Measurements from ENCODE around the gene CD300LB.
A peak's percentile ranks its signal among the peaks of the same experiment; 100 is the strongest.
"Not testable (repeated sequence)": the region's sequence is repeated elsewhere in the genome, so short reads cannot be mapped to it uniquely, and the experiment has no call there.

CD300LB gene

DNA sequence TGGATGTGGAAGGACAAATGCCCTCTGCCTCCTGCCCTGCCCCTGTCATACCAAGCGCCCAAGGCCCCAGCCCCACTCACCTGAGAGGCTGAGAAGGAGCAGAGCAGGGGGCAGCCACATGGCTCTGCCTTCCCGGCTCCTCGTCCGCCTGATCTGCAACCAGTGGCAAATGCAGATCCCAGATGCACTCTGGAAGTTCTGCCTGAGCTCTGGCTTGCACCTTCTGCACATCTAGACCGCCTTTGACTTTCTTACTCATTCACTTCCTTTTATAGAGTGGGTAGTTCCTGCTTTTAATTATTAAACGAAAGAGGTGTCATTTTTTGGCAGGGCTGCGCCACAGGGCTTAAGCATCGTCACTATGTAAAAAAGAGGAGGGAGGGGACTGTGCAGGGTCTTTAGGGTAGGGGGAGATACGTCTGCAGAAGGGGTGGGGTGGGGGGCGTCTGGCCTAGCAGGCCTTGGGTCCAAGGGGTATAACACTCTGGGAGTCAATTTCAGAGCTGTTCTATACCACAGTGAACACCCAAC, at the start of gene CD300LB:
Gene CD300LB, minus strand, starts transcription at position 245 of the 531 bp plus-strand sequence. Its CDS starts 125 bp downstream, at position 120.
- DNase-seq, result no peak

DNA sequence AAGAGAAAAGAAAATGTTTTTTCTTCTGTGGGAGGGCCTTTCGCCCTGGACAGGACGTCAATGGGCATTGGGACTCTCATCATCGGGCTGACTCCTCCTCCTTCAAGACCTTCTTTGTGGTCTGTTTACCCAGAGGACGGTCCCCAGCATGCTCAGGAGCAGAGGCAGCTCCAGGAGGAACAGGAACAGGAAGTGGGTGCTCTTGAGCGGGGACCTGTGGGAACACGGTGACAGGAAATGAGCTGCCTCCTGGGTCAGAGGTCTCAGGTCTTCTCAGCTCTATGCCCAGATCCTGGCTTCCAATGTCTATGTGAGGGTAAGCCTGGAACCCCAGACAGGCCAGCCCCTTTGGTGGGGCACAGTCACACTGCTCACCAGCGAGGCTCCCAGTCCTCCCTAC, 48.6 kb upstream of the CD300LB start:
- no peak for DNase-seq

DNA sequence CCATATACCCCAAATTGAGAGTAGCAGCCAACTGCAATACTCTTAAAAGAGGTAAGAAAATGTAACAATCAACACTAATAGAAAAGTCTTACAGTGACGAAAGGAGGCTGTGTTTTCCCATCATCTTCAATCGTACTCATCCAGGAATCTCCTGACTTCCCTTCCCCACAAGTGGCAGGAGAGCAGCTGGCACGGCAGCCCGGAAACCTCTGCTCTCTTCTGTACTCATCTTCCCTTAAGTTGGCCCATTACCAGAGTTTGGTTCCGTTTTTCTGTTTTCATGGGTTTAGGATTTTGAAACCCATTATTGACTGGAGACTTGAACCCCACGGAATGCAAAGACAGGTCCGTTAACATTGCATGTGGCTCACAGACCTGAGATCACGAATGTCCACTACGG, 47.7 kb upstream of the CD300LB start:
- no peak for DNase-seq

DNA sequence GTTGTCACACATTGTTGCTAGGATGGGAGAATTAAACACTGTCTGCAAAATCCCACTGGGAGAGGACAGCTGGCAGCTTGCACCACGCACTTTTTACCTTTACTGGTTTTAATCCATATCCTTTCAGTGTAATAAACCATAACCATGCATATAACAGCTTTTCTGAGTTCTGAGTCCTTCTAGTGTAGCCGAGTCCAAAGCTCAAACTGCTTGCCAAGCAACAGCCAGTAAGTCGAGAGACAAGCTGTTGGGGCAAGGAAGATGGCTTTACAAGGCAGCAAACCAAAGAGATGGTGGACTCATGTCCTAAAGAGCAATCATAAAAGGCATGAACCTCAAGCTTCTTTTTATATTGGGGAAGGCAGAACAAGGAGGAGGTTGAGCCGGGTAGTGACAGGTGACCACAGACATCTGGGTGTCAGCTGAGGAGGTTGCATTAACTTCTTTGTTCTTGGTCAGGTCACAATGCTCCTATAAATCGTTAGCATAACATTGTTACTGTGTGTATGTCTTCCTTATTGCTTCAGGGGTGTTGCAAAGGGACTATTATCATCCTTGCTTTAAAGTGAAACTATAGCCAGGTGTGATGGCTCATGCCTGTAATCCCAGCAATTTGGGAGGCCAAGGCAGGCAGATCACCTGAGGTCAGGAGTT, 43.3 kb upstream of the CD300LB start:
- DNase-seq, result no peak

DNA sequence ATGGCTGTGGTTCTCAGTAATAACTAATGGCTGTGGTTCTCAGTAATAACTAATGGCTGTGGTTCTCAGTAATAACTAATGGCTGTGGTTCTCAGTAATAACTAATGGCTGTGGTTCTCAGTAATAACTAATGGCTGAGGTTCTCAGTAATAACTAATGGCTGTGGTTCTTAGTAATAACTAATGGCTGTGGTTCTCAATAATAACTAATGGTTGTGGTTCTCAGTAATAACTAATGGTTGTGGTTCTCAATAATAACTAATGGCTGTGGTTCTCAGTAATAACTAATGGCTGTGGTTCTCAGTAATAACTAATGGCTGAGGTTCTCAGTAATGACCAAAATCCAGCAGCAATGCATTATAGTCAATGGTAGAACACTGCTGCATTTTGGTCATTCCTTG, 42.4 kb upstream of the CD300LB start:
- not testable (repeated sequence) for DNase-seq

DNA sequence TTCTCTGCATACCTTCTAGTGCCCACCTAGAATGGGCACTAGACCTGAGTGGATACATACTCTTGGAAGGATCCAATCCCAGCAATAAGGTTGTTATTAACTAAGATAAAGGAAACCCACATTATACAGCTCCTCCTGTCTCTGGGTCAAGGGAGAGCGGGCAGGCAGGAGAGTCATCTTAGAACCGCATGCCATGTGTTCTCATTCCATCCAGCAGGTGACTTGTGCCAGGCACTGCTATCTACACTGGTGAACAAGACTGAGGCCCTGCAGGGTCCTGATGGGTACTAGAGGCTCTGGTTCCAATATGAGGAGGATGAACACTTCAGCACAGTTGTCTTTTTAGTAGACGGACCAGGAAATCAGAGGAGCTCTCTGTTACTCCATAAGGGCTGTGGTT, 41.9 kb upstream of the CD300LB start:
- no peak for DNase-seq

DNA sequence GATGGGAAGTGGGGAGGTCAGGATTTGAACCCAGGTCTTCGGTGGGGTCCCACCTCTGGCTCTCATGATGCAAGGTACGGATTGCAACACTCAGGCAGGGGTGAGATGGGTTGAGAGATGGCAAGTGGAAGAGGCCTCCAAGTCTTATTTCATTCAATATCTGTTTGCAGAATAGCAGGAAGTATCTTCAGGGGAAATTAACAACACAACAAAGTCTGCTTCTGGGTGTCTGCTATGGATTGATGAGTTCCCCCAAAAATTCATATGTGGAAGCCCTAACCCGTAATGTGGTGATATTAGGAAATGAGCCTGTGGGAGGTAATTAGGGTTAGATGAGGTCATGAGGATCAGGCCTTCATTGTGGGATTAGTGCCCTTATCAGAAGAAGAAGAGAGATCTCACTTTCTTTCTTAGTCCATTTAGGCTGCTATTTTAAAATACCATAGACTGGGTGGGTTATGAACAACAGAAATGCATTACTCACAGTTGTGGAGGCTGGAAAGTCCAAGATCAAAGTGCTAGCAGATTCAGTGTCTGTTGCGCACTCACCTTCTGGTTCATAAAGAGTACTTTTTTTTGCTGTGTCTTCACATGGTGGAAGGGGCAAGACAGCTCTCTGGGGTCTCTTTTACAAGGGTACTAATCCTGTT, 40.5 kb upstream of the CD300LB start:
- no peak for DNase-seq

DNA sequence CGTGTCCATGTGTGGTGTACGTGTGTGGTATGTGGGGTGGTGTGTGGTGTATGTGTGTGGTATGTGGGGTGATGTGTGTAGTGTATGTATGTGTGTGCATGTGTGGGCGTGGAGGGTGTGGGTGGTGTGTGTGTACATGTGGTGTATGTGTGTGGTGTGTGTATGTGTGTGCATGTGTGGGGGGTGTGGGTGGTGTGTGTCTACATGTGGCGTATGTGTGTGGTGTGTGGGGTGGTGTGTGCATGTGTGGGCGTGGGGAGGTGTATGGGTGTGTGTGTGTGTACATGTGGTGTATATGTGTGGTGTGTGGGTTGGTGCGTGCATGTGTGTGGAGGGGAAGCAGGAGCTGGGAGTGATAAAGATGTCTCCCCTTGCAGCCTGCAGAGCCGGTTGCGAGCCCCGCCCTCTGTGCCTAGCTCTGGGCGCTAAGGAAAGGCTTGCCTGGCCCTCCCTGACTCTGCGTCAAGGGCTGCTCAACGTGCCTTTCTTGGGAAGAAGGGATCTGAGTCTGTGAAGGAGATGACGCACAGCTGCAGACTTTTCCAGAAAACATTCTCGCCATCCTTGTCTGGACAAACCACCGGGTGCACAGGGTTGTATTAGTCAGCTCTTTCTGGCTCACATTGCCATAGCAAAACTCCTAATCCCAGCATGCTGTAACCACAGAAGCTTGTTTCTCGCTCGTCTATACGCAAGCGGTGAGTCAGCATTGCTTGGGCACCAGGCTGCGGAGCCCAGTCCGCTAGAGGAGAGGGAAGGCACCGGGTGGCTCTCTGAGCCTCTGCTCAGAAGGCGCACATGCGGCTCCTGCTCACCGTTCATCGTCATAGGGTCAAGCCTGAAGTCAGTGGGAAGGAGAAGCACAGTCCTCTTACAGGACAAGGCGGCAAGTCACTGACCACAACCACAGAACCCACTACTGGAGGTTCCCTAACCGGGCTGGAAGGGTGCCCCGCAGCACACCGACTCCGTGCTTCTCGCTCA, 38.0 kb upstream of the CD300LB start:
- peak in 8 of 51 donors; percentile 8 to 59 (median 18) for DNase-seq

DNA sequence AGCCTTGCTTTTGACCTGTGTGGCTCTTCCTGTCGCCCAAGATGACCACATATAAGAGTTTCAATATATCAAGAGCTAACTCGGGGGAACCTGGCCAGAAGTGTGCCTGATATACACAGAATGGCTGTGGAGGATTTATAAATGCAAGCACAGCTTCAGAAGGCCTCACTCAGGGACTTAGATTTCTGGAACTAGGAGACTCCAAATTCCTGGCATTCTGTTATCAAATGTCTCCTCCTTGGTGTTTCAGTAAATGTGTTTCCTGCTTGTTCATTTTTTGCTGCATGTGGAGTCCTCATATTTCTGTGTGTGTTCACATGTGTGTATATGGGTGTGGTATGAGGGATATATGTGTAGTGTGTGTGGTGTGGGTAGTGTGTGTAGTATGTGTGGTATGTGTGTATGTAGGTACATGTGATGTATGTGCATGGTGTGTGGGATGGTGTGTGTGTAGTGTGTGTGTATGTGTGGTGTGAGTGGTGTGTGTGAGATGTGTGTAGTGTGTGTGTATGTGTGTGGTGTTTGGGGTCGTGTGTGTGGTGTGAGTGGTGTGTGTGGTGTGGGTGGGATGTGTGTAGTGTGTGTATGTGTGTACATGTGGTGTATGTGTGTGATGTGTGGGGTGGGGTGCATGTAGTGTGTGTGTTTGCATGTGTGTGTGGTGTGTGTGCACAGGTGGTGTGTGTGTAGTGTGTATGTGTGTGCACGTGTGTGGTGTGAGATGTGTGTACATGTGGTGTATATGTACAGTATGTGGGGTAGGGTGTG, 37.0 kb upstream of the CD300LB start:
- no peak for DNase-seq

DNA sequence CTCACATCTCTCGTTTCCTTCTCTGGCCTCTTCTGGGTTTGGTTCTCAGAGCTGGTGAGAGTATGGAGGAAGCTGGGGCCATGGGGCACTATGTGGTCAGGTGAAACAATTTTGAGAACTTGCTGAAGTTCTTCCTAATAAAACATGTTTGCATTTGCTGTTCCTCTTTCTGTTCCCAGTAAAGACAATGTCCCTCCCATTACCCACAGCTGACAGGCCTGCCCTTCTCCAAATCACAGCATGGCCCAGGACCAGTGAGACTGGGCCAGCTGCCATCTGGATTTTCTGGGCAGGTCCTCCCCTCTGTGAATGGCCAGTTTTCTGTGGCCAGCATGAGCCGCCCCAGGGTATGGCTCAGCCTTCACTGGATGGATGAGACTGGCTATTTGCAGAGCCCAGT, 36.1 kb upstream of the CD300LB start, which contains the start of gene CD300H:
Gene CD300H, minus strand, starts transcription at position 113 of the 400 bp plus-strand sequence.
- DNase-seq, result peak in 2 of 51 donors; percentile 10 to 22

DNA sequence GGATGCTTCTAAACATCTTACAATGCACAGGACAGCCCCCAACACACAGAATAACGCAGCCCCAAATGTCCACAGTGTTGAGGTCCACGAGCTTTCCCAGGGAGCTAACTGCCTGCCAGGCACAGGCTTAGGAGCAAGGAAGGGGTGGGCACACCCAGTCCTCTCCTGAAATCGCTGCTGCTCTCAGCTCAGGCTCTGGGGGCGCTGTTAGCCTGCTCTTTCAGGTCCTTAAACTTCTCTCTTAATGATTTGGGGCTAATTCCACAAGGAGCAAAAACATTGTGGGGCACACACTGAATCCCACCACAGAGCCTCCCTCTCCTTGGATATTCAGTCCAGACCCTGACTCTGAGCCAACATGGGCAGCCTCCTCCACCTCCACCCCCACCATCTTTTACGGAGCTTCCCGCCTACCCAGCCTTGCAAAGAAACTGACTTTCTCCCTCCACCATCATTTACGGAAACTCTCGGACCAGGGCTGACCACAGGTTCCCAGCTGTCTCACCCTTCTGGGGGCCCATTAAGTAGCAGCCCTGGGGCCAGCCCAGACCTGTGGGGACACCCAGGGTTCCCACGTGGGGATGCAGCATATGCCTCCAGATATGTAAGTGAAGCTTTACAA, 35.0 kb upstream of the CD300LB start:
- peak in 4 of 51 donors; percentile 5 to 17 (median 7) for DNase-seq

DNA sequence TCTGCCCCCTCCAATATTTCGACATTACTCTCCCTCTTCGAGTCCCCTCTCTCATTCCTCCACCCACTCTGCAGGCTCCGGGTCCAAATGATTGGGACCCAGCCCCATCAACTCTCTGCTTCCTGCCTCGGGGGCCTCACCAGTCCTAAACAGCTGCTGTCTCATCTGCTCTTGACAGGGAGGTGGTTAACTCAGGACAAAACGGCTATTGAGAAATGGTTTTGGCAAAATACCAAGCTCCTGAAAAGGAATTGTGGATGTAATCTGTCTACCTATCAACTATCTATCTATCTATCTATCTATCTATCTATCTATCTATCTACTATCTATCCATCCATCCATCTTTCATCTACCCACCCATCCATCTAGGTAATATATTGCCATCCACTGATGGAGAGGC, 33.9 kb upstream of the CD300LB start:
- DNase-seq, result no peak

DNA sequence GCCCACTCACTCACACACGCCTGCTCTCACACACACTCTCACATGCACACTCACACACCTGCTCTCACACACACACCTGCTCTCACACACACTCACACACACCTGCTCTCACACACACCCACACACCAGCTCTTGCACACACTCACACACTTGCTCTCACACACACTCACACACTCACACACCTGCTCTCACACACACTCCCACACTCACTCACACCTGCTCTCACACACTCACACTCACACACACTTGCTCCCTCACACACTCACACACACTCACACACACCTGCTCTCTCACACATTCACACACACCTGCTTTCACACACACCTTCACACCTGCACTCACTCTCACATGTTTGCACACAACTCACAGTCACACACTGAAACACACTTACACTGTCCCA, 32.1 kb upstream of the CD300LB start:
- no peak for DNase-seq

DNA sequence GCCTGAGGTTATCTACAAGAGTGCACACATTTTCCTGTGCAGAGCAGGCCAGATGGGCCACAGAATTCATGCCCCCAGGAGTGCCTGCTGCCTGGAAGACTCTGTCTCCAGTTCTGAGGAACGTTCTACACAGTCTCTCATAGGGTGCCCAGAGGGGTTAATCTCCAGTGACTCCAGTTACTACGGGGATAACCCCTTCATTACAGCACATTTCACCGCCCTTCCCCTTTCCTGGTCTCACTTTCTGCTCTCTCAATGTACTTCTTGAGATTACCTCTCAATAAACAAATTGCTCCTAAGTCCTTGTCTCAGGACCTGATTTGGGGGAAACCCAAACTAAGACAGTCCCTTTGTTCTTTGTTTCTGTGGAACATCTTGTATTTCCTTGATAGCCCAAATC, 30.3 kb upstream of the CD300LB start:
- DNase-seq, result no peak

DNA sequence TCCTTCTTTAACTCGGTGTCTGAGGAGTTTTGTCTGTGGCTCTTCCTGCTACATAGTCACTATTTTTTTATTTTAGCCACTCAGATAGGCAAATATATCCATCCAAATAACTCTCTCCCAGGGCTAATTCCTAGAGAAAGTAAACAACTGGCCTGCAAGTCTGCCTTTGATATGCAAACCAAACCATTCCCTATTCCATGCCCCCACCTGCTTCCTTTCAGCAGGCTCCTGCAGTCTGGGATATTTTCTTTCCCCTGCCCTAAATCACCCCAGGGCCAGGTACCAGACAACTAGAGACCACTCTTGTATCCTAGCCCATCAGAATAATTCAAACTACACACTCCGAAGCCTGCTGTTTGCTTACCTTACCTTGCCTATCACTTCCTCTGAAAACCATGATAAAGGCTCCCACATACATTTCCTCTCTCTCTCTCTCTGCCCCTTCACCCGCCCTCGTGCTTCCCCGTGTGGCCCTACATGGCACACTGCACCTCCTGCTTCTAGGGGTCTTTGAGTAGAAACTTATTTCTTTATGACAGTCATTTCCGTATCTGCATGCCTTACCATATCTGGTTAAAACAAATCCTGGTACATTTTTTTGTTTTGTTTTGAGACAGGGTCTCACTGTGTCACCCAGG, 27.7 kb upstream of the CD300LB start:
- DNase-seq, result no peak

DNA sequence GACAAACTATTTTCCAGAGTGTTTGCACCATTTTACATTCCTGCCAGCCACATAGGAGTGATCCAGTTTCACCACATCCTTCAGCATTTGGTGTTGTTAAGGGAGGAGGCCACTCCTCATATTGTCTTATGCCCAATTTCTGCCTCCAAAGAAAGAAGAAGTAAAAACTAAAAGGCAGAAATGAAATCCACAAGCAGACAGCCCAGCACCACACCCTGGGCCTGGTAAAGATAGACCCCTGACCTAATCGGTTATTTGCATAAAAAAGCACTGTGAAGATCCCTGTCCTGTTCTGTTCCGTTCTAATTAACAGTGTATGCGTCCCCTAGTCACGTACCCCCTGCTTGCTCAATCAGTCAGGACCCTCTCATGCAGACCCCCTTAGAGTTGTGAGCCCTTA, 27.1 kb upstream of the CD300LB start:
- DNase-seq, result not testable (repeated sequence)

DNA sequence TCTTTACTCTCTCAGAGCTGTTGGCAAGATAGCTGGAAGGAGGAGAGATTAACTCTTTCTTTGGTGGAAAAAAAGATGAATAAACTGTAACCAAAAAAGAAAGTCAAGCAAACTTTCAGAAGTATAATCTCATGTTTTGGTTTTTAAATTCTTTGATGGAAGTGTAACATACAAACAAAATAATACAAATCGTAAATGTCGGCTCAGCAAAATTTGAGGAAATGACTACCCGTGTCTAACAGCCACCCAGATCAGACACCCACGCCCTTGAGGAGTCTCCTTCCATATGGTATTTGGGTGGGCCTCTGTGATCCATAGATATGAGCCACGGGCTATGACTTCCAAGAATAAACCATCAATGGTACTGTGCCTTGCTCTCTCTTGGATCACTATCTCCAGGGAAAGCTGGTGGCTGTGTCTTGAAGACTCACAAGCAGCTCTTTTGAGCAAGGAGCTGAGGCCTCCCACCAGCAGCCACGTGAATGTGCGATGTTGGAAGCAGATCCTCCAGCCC, 24.2 kb upstream of the CD300LB start:
- DNase-seq, result no peak

DNA sequence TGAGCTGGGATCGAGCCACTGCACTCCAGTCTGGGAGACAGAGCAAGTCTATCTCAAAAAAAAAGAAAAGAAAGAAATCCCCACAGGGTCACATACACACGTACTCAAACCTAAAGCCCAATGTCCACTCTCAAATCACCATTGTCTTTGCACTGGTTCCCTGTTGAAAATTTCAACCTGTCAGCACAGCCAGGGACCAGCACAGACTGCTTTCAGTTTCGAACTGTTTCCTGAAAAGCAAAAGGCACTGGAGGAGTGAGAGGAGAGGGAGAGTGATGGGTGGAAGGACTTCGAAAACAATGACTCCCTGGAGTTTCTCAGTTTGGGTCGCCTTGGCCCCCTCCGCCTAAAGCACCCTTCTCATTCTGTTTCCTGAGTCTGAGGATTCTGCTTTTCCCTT, 23.6 kb upstream of the CD300LB start:
- DNase-seq, result no peak

DNA sequence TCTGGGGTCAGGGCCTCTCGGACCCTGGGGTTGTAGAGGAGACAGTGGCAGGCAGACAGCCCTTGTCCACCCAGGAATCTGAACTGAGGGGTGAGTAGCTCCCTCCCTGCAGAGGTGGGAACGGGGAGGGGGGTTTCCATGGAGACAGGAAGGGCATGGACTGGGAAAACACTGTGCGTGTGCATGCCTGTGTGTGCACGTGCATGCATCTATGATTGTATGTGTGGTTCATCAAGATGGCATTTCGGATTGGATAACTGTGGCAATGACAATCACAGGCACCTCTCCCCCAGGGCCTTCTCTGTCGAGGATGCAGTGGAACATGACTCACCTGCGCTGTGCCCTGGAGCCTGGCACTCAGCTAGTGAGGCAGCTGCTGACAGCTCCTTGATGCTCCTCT, 20.8 kb upstream of the CD300LB start:
- no peak for DNase-seq

DNA sequence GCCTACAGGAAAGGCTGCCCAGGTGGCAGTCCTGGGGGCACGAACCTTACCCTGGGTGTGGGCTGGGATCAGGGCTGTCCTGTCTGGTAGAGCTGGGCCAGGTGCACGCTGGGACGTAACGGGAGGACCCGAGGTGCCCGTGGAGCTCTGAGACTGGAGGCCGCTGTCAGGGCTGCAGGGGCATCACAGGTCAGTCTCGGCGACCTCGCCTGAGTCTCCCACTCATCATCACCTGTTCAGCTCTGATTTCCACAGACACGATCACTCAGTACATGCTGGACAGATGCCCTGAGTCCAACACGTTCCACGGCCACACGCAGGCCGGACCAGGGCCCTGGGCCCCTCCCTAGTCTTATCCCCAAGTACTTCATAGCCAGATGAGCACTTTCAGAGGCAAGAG, 19.3 kb upstream of the CD300LB start:
- no peak for DNase-seq

All from hypothalamus (tissue), 51 donors.